ENCODE results near the gene SMARCC1. TPM values are rescaled to one million over a fixed set of nuclear protein-coding genes. Genes with fewer than 3 reads are reported as not detected.
"Not testable (repeated sequence)": the region's sequence is repeated elsewhere in the genome, so short reads cannot be mapped to it uniquely, and the experiment has no call there.

Gene SMARCC1
- total and polyA plus RNA-seq, 2 experiments from 2014 or later, result 35.5 to 38.2 TPM

DNA sequence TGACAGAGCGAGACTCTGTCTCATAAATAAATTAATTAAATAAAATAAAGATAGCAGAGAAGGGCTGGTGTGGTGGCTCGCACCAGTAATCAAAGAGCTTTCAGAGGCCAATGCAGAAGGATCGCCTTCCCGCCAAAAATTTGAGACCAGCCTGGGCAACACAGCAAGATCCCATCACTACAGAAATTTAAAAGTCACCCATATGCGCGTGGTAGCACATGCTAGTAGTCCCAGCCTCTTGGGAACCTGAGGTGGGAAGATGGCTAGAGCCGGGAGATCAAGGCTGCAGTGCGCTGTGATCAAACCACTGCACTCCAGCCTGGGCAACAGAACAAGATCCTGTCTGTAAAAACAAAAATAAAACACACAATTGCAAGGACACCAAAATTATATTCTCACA lies 9.6 kb downstream of the SMARCC1 start:
- DNase-seq (ENCODE audit: low spot score), result no peak
- H3K9me2 ChIP-seq (replicated peaks; ENCODE audit: insufficient read depth), result no peaks in the 10 kb centered on the region
- no peaks in the 10 kb centered on the region for H3K27me3 ChIP-seq
- TF ChIP-seq, protein P1, sequence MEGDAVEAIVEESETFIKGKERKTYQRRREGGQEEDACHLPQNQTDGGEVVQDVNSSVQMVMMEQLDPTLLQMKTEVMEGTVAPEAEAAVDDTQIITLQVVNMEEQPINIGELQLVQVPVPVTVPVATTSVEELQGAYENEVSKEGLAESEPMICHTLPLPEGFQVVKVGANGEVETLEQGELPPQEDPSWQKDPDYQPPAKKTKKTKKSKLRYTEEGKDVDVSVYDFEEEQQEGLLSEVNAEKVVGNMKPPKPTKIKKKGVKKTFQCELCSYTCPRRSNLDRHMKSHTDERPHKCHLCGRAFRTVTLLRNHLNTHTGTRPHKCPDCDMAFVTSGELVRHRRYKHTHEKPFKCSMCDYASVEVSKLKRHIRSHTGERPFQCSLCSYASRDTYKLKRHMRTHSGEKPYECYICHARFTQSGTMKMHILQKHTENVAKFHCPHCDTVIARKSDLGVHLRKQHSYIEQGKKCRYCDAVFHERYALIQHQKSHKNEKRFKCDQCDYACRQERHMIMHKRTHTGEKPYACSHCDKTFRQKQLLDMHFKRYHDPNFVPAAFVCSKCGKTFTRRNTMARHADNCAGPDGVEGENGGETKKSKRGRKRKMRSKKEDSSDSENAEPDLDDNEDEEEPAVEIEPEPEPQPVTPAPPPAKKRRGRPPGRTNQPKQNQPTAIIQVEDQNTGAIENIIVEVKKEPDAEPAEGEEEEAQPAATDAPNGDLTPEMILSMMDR (IDR thresholded peaks at IDR 0.05; ENCODE audit: poor library complexity), result no peak
- no peak for TF ChIP-seq EZH2 (IDR thresholded peaks at IDR 0.05; ENCODE audit: borderline replicate concordance)
- no peak for TF ChIP-seq EZH2phosphoT487 (IDR thresholded peaks at IDR 0.05; ENCODE audit: low read depth, severe bottlenecking, unreplicated experiment)
- no peak overlapping the region for H3K4me2 ChIP-seq
- H3K27ac ChIP-seq, result no peak overlapping the region
- H3K4me3 ChIP-seq, result no peak overlapping the region
- peaks cover 60% of the 10 kb centered on the region for H4K20me1 ChIP-seq (ENCODE audit: insufficient read depth, poor library complexity, severe bottlenecking)
- peaks cover 99% of the 10 kb centered on the region for H3K79me2 ChIP-seq
- H3K4me1 ChIP-seq (ENCODE audit: insufficient read depth), result no peaks in the 10 kb centered on the region
- H2AFZ ChIP-seq, result no peak overlapping the region
- H3K9me3 ChIP-seq (ENCODE audit: low read depth), result no peaks in the 10 kb centered on the region
- WGBS (ENCODE audit: low lambda C conversion rate, missing lambda C conversion rate), result over 99% methylated on average over 8 of the region's 8 CpGs
- H3K36me3 ChIP-seq (replicated peaks; ENCODE audit: insufficient read depth, low read depth), result no peaks in the 10 kb centered on the region

DNA sequence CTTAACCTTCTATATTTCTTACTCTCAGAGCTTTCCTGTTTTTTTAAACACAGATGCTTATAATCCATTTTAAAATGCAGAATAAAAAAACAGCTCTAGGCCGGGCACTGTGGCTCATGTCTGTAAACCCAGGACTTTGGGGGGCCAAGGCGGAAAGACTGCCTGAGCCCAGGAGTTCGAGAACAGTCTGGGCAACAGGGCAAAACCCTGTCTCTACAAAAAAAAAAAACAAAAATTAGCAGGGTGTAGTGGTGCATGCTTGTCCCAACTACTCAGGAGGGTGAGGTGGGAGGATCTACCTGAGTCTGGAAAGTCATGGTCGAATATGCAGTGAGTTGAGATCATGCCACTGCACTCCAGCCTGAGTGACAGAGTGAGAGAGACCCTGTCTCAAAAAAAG lies 15.5 kb downstream of the SMARCC1 start:
- Histone ChIP-seq H3K9me3 (ENCODE audit: low read depth) (no peaks in the 10 kb centered on the region), H3K9me2 (replicated peaks; ENCODE audit: insufficient read depth) (no peaks in the 10 kb centered on the region), H3K36me3 (replicated peaks; ENCODE audit: insufficient read depth, low read depth) (no peaks in the 10 kb centered on the region), H3K4me1 (ENCODE audit: insufficient read depth) (no peaks in the 10 kb centered on the region), H3K4me2 (no peak overlapping the region), H2AFZ (no peak overlapping the region), H3K79me2 (peaks cover 97% of the 10 kb centered on the region), H3K27ac (no peak overlapping the region), H4K20me1 (ENCODE audit: insufficient read depth, poor library complexity, severe bottlenecking) (peaks cover 25% of the 10 kb centered on the region), H3K4me3 (no peak overlapping the region), H3K27me3 (no peaks in the 10 kb centered on the region)
- WGBS (ENCODE audit: low lambda C conversion rate, missing lambda C conversion rate), result 97% methylated on average over 4 of the region's 4 CpGs
- TF ChIP-seq EZH2 (IDR thresholded peaks at IDR 0.05; ENCODE audit: borderline replicate concordance) (no peak), EZH2phosphoT487 (IDR thresholded peaks at IDR 0.05; ENCODE audit: low read depth, severe bottlenecking, unreplicated experiment) (no peak)
- TF ChIP-seq, protein P1 (IDR thresholded peaks at IDR 0.05; ENCODE audit: poor library complexity), result no peak
- DNase-seq (ENCODE audit: low spot score), result no peak

DNA sequence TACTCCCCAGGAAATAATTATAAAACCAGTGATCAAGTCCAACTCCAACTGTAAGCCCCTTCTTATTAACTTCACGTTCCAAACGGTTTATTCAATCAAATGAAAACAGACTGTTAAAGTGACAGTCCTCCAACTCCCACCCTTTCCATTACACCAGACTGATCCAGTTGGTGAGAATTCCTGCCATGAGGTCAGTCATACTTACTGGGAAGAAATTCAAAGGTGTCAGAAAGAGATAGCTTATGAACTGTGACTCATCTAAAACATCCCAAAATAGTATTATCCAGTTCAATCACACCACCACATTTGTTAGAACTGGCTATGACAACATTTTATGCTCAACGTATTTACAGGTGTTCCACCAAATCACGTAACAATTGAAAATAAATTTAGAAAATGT lies 19.5 kb downstream of the SMARCC1 start:
- Histone ChIP-seq H3K79me2 (peaks cover 96% of the 10 kb centered on the region), H3K9me3 (ENCODE audit: low read depth) (no peaks in the 10 kb centered on the region), H4K20me1 (ENCODE audit: insufficient read depth, poor library complexity, severe bottlenecking) (peaks cover 15% of the 10 kb centered on the region), H3K27ac (no peak overlapping the region), H3K4me2 (no peak overlapping the region), H3K27me3 (no peaks in the 10 kb centered on the region), H3K4me3 (no peak overlapping the region), H3K36me3 (replicated peaks; ENCODE audit: insufficient read depth, low read depth) (no peaks in the 10 kb centered on the region), H3K4me1 (ENCODE audit: insufficient read depth) (no peaks in the 10 kb centered on the region), H3K9me2 (replicated peaks; ENCODE audit: insufficient read depth) (no peaks in the 10 kb centered on the region), H2AFZ (no peak overlapping the region)
- WGBS (ENCODE audit: low lambda C conversion rate, missing lambda C conversion rate), result 79% methylated on average over 4 of the region's 4 CpGs
- no peak for DNase-seq (ENCODE audit: low spot score)
- TF ChIP-seq EZH2phosphoT487 (IDR thresholded peaks at IDR 0.05; ENCODE audit: low read depth, severe bottlenecking, unreplicated experiment), result no peak
- no peak for TF ChIP-seq EZH2 (IDR thresholded peaks at IDR 0.05; ENCODE audit: borderline replicate concordance)
- TF ChIP-seq, protein P1 (IDR thresholded peaks at IDR 0.05; ENCODE audit: poor library complexity), result no peak

DNA sequence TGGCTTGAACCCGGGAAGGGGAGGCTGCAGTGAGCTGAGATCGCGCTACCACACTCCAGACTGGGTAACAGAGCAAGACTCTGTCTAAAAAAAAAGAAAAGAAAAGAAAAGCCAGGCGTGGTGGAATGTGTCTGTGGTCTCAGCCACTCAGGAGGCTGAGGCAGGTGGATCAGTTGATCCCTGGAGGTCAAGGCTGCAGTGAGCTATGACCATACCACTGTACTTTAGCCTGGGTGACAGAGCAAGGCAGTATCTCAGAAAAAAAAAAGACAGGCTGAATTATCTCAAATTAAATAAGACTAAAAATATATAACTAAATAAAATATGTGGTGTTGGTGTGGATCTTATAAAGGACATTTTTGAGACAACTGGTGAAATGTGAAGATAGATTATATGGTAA lies 20.6 kb downstream of the SMARCC1 start:
- H3K9me3 ChIP-seq (ENCODE audit: low read depth), result no peaks in the 10 kb centered on the region
- no peak overlapping the region for H2AFZ ChIP-seq
- DNase-seq (ENCODE audit: low spot score), result no peak
- H3K4me1 ChIP-seq (ENCODE audit: insufficient read depth), result no peaks in the 10 kb centered on the region
- peaks cover 96% of the 10 kb centered on the region for H3K79me2 ChIP-seq
- TF ChIP-seq, protein P1 (IDR thresholded peaks at IDR 0.05; ENCODE audit: poor library complexity), result no peak
- TF ChIP-seq EZH2phosphoT487 (IDR thresholded peaks at IDR 0.05; ENCODE audit: low read depth, severe bottlenecking, unreplicated experiment) (no peak), EZH2 (IDR thresholded peaks at IDR 0.05; ENCODE audit: borderline replicate concordance) (no peak)
- no peaks in the 10 kb centered on the region for H3K36me3 ChIP-seq (replicated peaks; ENCODE audit: insufficient read depth, low read depth)
- H3K4me3 ChIP-seq, result no peak overlapping the region
- no peak overlapping the region for H3K27ac ChIP-seq
- H3K9me2 ChIP-seq (replicated peaks; ENCODE audit: insufficient read depth), result no peaks in the 10 kb centered on the region
- peaks cover 18% of the 10 kb centered on the region for H4K20me1 ChIP-seq (ENCODE audit: insufficient read depth, poor library complexity, severe bottlenecking)
- H3K4me2 ChIP-seq, result no peak overlapping the region
- WGBS (ENCODE audit: low lambda C conversion rate, missing lambda C conversion rate), result 100% methylated on average over 4 of the region's 4 CpGs
- no peaks in the 10 kb centered on the region for H3K27me3 ChIP-seq

DNA sequence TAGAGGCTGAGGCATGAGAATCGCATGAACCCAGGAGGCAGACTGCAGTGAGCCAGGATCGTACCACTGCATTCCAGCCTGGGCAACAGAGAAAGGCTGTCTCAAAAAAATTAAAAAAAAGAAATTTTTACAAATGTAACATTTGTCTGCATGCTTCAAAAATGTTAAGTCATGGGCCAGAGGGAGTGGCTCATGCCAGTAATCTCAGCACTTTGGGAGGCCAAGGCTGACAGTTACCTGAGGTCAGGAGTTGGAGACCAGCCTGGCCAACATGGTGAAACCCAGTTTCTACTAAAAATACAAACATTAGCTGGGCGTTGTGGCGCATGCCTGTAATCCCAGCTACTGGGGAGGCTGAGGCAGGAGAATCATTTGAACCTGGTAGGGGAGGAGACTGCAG lies 21.5 kb downstream of the SMARCC1 start:
- not testable (repeated sequence) for H3K27ac ChIP-seq; DNase-seq (ENCODE audit: low spot score); H3K9me3 ChIP-seq (ENCODE audit: low read depth); H3K9me2 ChIP-seq (replicated peaks; ENCODE audit: insufficient read depth); H3K4me3 ChIP-seq; H3K4me1 ChIP-seq (ENCODE audit: insufficient read depth); H2AFZ ChIP-seq; H3K27me3 ChIP-seq; H3K36me3 ChIP-seq (replicated peaks; ENCODE audit: insufficient read depth, low read depth); H3K4me2 ChIP-seq
- H3K79me2 ChIP-seq, result peaks cover 95% of the 10 kb centered on the region
- WGBS (ENCODE audit: low lambda C conversion rate, missing lambda C conversion rate), result 93% methylated on average over 4 of the region's 4 CpGs
- H4K20me1 ChIP-seq (ENCODE audit: insufficient read depth, poor library complexity, severe bottlenecking), result peaks cover 18% of the 10 kb centered on the region
